ENCODE data around the gene YWHAG.

- TF ChIP-seq POLR2AphosphoS5 (IDR thresholded peaks at IDR 0.05) = no peak
- no peak for TF ChIP-seq CTCF (IDR thresholded peaks at IDR 0.05)
- TF ChIP-seq POLR2A (IDR thresholded peaks at IDR 0.05) = no peak
- no peak for TF ChIP-seq EP300 (IDR thresholded peaks at IDR 0.05)
These were observed 48.5 kb downstream of the YWHAG start for GRCh38 chr7:76310102-76310957.
